IMR-90 (cell line): ENCODE data around the gene CTNND2. TPM values are rescaled to one million over a fixed set of nuclear protein-coding genes. Genes with fewer than 3 reads are reported as not detected.

Experiments used
- ATAC-seq: fragments of 200-7000 bp; cut with Tn5 transposase; 2 replicates; pipeline ENCODE4 v1.9.1; 2020; ENCODE audit warnings: low read depth, mild to moderate bottlenecking, moderate library complexity
- BruUV-seq: library from RNA; stranded (reverse); fragments of 400-500 nt; replicated peaks from 2 replicates; lab custom pipeline; 2021; lab: Mats Ljungman, UMichigan
- CTCF ChIA-PET: fragments of 300-600 bp; formaldehyde crosslinking; extraction: SDS; loops from one replicate; lab custom pipeline; 2021; ENCODE audit warnings: antibody characterized with exemption; lab: Yijun Ruan, JAX
- POLR2A ChIA-PET: fragments of 300-600 bp; sonication (Branson Sonifier 250); formaldehyde crosslinking; loops from one replicate; lab custom pipeline; 2022; ENCODE audit warnings: antibody characterized with exemption; ENCODE audit not compliant: unreplicated experiment; lab: Charles Lee
- DNase-seq: peaks from one replicate; pipeline ENCODE4 v3.0.0; 2013
- H2AFZ ChIP-seq: replicated peaks from 2 replicates; pipeline ENCODE3; 2013; ENCODE audit warnings: low read length, mild to moderate bottlenecking; ENCODE audit not compliant: poor library complexity
- H2AK5ac ChIP-seq: 2 replicates; pipeline ENCODE4 v1.6.1; 2013; ENCODE audit warnings: low read depth, low read length, inconsistent platforms
- H2AK9ac ChIP-seq: replicated peaks from 2 replicates; pipeline ENCODE3; 2013; ENCODE audit warnings: mild to moderate bottlenecking, low read depth, low read length, moderate library complexity; ENCODE audit not compliant: poor library complexity
- H2BK120ac ChIP-seq: 2 replicates; pipeline ENCODE4 v1.6.1; 2013; ENCODE audit warnings: low read depth, low read length, inconsistent platforms
- H2BK15ac ChIP-seq: 3 replicates; pipeline ENCODE4 v1.6.1; 2013; ENCODE audit warnings: low read depth, low read length, inconsistent platforms
- H2BK20ac ChIP-seq: 2 replicates; pipeline ENCODE4 v1.6.1; 2013; ENCODE audit warnings: low read depth, mild to moderate bottlenecking, inconsistent platforms, low read length, moderate library complexity
- H2BK5ac ChIP-seq: 2 replicates; pipeline ENCODE4 v1.6.1; 2013; ENCODE audit warnings: mild to moderate bottlenecking, low read depth, low read length, inconsistent platforms; ENCODE audit not compliant: poor library complexity, severe bottlenecking
- H3K14ac ChIP-seq: replicated peaks from 2 replicates; pipeline ENCODE4 v1.6.1; 2013; ENCODE audit warnings: low read depth, low read length, inconsistent platforms
- H3K18ac ChIP-seq: 2 replicates; pipeline ENCODE4 v1.6.1; 2013; ENCODE audit warnings: low read depth, low read length, control low read depth
- H3K23ac ChIP-seq: 2 replicates; pipeline ENCODE4 v1.6.1; 2013; ENCODE audit warnings: low read depth, low read length, inconsistent platforms
- H3K27ac ChIP-seq: 2 replicates; pipeline ENCODE4 v1.5.1; 2013; ENCODE audit warnings: mild to moderate bottlenecking, control low read depth, low read length; ENCODE audit not compliant: insufficient read depth
- H3K27me3 ChIP-seq: 2 replicates; pipeline ENCODE4 v1.6.1; 2013; ENCODE audit warnings: low read length; ENCODE audit not compliant: control insufficient read depth, insufficient read depth
- H3K36me3 ChIP-seq: 2 replicates; pipeline ENCODE4 v1.6.1; 2013; ENCODE audit warnings: low read length, mixed read lengths; ENCODE audit not compliant: control insufficient read depth, insufficient read depth
- H3K4ac ChIP-seq: 2 replicates; pipeline ENCODE4 v1.6.1; 2013; ENCODE audit warnings: low read depth, low read length, inconsistent platforms
- H3K4me1 ChIP-seq: 2 replicates; pipeline ENCODE4 v1.6.1; 2013; ENCODE audit warnings: low read length, mixed read lengths; ENCODE audit not compliant: control insufficient read depth, insufficient read depth
- H3K4me2 ChIP-seq: 2 replicates; pipeline ENCODE4 v1.6.1; 2013; ENCODE audit warnings: low read depth, mild to moderate bottlenecking, control low read depth, low read length, moderate library complexity
- H3K4me3 ChIP-seq: 2 replicates; pipeline ENCODE4 v1.5.1; 2013; ENCODE audit warnings: low read depth, mild to moderate bottlenecking, control low read depth, low read length, moderate library complexity; ENCODE audit not compliant: insufficient read depth
- H3K56ac ChIP-seq: 2 replicates; pipeline ENCODE4 v1.6.1; 2013; ENCODE audit warnings: low read length, inconsistent platforms; ENCODE audit not compliant: insufficient read depth; ENCODE audit errors: extremely low read depth
- H3K79me1 ChIP-seq, 2 experiments: 2 replicates each; pipeline ENCODE4 v1.6.1; 2013; ENCODE audit warnings: low read length in 2 of 2, inconsistent platforms in 1 of 2, low read depth in 1 of 2
- H3K9ac ChIP-seq: 2 replicates; pipeline ENCODE4 v1.6.1; 2013; ENCODE audit warnings: low read depth, low read length, control low read depth
- H3K9me1 ChIP-seq: 2 replicates; pipeline ENCODE4 v1.6.1; 2013; ENCODE audit warnings: low read length, inconsistent platforms; ENCODE audit not compliant: insufficient read depth
- H3K9me3 ChIP-seq: 2 replicates; pipeline ENCODE4 v1.6.1; 2013; ENCODE audit warnings: low read length; ENCODE audit not compliant: control insufficient read depth, insufficient read depth
- H4K20me1 ChIP-seq: 2 replicates; pipeline ENCODE4 v1.6.1; 2013; ENCODE audit warnings: low read length, inconsistent platforms; ENCODE audit not compliant: insufficient read depth
- H4K5ac ChIP-seq: 2 replicates; pipeline ENCODE4 v1.6.1; 2013; ENCODE audit warnings: mild to moderate bottlenecking, low read depth, low read length, control low read depth
- H4K8ac ChIP-seq, 2 experiments: 2 replicates each; pipeline ENCODE4 v1.6.1; 2013; ENCODE audit warnings: low read depth in 2 of 2, low read length in 2 of 2, control low read depth in 1 of 2, inconsistent platforms in 1 of 2
- H4K91ac ChIP-seq: 2 replicates; pipeline ENCODE4 v1.6.1; 2013; ENCODE audit warnings: low read depth, low read length, inconsistent platforms; ENCODE audit not compliant: insufficient read depth
- BHLHE40 ChIP-seq: fragments of 150-350 bp; IDR thresholded peaks from 2 replicates; pipeline ENCODE4 v1.6.1; 2016; ENCODE audit warnings: mild to moderate bottlenecking, low read depth, low read length
- CEBPB ChIP-seq: IDR thresholded peaks from 2 replicates; pipeline ENCODE4 v1.6.1; 2012; ENCODE audit warnings: low read depth, low read length, improper control_type of control experiment
- CHD1 ChIP-seq: IDR thresholded peaks from 2 replicates; pipeline ENCODE4 v1.6.1; 2012; ENCODE audit warnings: low read depth, low read length, improper control_type of control experiment
- FOS ChIP-seq: fragments of 150-350 bp; IDR thresholded peaks from 2 replicates; pipeline ENCODE4 v1.6.1; 2016; ENCODE audit warnings: low read depth, low read length
- MAFK ChIP-seq: IDR thresholded peaks from 2 replicates; pipeline ENCODE4 v1.6.1; 2012; ENCODE audit warnings: low read depth, low read length, improper control_type of control experiment
- MAZ ChIP-seq: IDR thresholded peaks from 2 replicates; pipeline ENCODE4 v1.6.1; 2012; ENCODE audit warnings: low read depth, mild to moderate bottlenecking, low read length, improper control_type of control experiment, moderate library complexity, borderline replicate concordance
- MXI1 ChIP-seq: IDR thresholded peaks from 2 replicates; pipeline ENCODE4 v1.6.1; 2012; ENCODE audit warnings: low read depth, mild to moderate bottlenecking, low read length, moderate library complexity, borderline replicate concordance
- NFE2L2 ChIP-seq: fragments of 150-350 bp; IDR thresholded peaks from 2 replicates; pipeline ENCODE4 v1.6.1; 2016; ENCODE audit warnings: low read depth, mild to moderate bottlenecking, low read length
- POLR2A ChIP-seq: IDR thresholded peaks from 2 replicates; pipeline ENCODE4 v1.6.1; 2012; ENCODE audit warnings: mild to moderate bottlenecking, low read depth, low read length
- RAD21 ChIP-seq: IDR thresholded peaks from 2 replicates; pipeline ENCODE4 v1.6.1; 2012; ENCODE audit warnings: low read length, improper control_type of control experiment
- RCOR1 ChIP-seq: IDR thresholded peaks from 2 replicates; pipeline ENCODE4 v1.6.1; 2012; ENCODE audit warnings: mild to moderate bottlenecking, low read length, improper control_type of control experiment; ENCODE audit not compliant: insufficient replicate concordance
- RFX5 ChIP-seq: IDR thresholded peaks from 2 replicates; pipeline ENCODE4 v1.8.0; 2012; ENCODE audit warnings: low read depth, mild to moderate bottlenecking, low read length, moderate library complexity
- SMC3 ChIP-seq: fragments of 150-350 bp; IDR thresholded peaks from 2 replicates; pipeline ENCODE4 v1.6.1; 2016; ENCODE audit warnings: low read depth, mild to moderate bottlenecking, antibody characterized with exemption, low read length, moderate library complexity
- WGBS, 2 experiments: methylation state at CpG; one replicate each; pipeline versions ENCODE4 v1.1.5 to v1.1.7; 2013; ENCODE audit warnings: missing lambda C conversion rate in 2 of 2; ENCODE audit not compliant: insufficient read length in 1 of 2; ENCODE audit errors: extremely low coverage in 2 of 2; 5-methylcytosine and 5-hydroxymethylcytosine counted together
- dilution Hi-C: fragments of 300-500 bp; cut with HindIII; formaldehyde crosslinking; loops from one replicate; pipeline ENCODE4 v1.14.3; 2018; ENCODE audit warnings: low sequenced_read_pairs; ENCODE audit not compliant: unreplicated experiment
- in situ Hi-C: fragments of 300-500 bp; cut with MboI; formaldehyde crosslinking; loops from 3 replicates; pipeline ENCODE4 v1.14.3; 2019; ENCODE audit warnings: low sequenced_read_pairs, inconsistent platforms, mixed read lengths
- intact Hi-C: fragments of 100-400 bp; cut with micrococcal nuclease; formaldehyde crosslinking; loops from 2 replicates; pipeline ENCODE4 v1.10.0; 2022
- polyA plus RNA-seq, 3 experiments: library from polyadenylated mRNA; depleted of rRNA; stranded (reverse); fragments of >200 nt; gene quantifications; 2 replicates each; pipeline ENCODE4 v1.2.3, GENCODE V29; 2012; ENCODE audit warnings: low replicate concordance in 1 of 3
- total RNA-seq: library from RNA; depleted of rRNA; stranded (reverse); fragments of >200 nt; gene quantifications from 2 replicates; pipeline ENCODE4 v1.2.3, GENCODE V29; 2012
- TF ChIP-seq, protein P1 (sequence below): fragments of 150-350 bp; IDR thresholded peaks from 2 replicates; pipeline ENCODE4 v1.6.1; 2017; ENCODE audit warnings: mild to moderate bottlenecking, antibody characterized with exemption, low read length, low read depth
- TF ChIP-seq, protein P2 (sequence below): conservative IDR thresholded peaks from 2 replicates; pipeline ENCODE4 v1.5.1; 2012; ENCODE audit warnings: mild to moderate bottlenecking, low read depth, low read length, improper control_type of control experiment
- TF ChIP-seq, protein P3 (sequence below): fragments of 150-350 bp; IDR thresholded peaks from 2 replicates; pipeline ENCODE4 v1.6.1; 2016; ENCODE audit warnings: low read depth, mild to moderate bottlenecking, low read length, moderate library complexity, borderline replicate concordance

Gene CTNND2
- total and polyA plus RNA-seq, 2 of the 4 experiments (the other 2 are of a cell fraction): not detected

DNA sequence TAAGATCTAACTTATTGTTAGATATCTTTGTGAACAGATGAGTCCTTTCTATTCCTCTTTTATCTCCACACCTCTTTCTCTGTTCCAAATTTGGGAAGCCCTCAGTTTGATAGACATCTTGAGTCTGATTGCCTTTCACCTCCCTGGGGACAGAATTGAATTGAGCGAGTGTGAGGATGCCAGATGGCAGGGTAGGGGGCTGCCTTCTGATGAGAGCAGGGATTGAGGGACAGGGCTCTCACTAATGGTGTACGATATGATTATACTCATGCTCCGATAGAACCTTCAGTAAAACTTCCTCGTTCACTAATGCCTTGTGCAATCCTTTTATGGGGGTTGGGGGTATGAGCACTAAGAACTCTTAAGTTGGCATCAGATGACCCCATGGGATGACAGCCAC is 971.1 kb downstream of the CTNND2 start:
- no peak overlapping the region for H2AFZ ChIP-seq
- peaks cover 26% of the 10 kb centered on the region for H3K27me3 ChIP-seq
- no peak overlapping the region for H3K4me2 ChIP-seq
- H4K20me1 ChIP-seq: no peaks in the 10 kb centered on the region
- no peak overlapping the region for H3K56ac ChIP-seq
- no peak overlapping the region for H3K23ac ChIP-seq
- H3K79me1 ChIP-seq: no peaks in the 10 kb centered on the region
- no peaks in the 10 kb centered on the region for H3K4me1 ChIP-seq
- no peak overlapping the region for H3K14ac ChIP-seq
- H4K91ac ChIP-seq: no peak overlapping the region
- H3K9me3 ChIP-seq: peaks cover 2% of the 10 kb centered on the region; the same call in 1 of the 2 replicates
- WGBS, 2 experiments: no CpG with 5 or more reads among the region's 4 CpGs
- CTCF ChIA-PET: no interaction called here
- in situ Hi-C loops (no loop called here), dilution Hi-C loops (no loop called here), intact Hi-C loops (no loop called here)
- no peak overlapping the region for H3K4me3 ChIP-seq
- H2BK15ac ChIP-seq: no peak overlapping the region
- H2AK5ac ChIP-seq: no peak overlapping the region
- POLR2A ChIA-PET: no interaction called here
- H2BK5ac ChIP-seq: no peak overlapping the region
- H3K4ac ChIP-seq: no peak overlapping the region
- no peaks in the 10 kb centered on the region for H3K9me1 ChIP-seq
- no peak overlapping the region for H4K5ac ChIP-seq
- ATAC-seq (no peak), DNase-seq (no peak)
- no peak overlapping the region for H2AK9ac ChIP-seq
- no peak overlapping the region for H3K27ac ChIP-seq
- no peak overlapping the region for H4K8ac ChIP-seq
- no peak overlapping the region for H3K18ac ChIP-seq
- TF ChIP-seq SMC3 (no peak), NFE2L2 (no peak), FOS (no peak), RCOR1 (no peak), MXI1 (no peak), CEBPB (no peak), MAZ (no peak), MAFK (no peak), BHLHE40 (no peak), CHD1 (no peak), RFX5 (no peak), POLR2A (no peak), RAD21 (no peak)
- TF ChIP-seq, protein P1, sequence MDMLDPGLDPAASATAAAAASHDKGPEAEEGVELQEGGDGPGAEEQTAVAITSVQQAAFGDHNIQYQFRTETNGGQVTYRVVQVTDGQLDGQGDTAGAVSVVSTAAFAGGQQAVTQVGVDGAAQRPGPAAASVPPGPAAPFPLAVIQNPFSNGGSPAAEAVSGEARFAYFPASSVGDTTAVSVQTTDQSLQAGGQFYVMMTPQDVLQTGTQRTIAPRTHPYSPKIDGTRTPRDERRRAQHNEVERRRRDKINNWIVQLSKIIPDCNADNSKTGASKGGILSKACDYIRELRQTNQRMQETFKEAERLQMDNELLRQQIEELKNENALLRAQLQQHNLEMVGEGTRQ: no peak
- TF ChIP-seq, protein P2, sequence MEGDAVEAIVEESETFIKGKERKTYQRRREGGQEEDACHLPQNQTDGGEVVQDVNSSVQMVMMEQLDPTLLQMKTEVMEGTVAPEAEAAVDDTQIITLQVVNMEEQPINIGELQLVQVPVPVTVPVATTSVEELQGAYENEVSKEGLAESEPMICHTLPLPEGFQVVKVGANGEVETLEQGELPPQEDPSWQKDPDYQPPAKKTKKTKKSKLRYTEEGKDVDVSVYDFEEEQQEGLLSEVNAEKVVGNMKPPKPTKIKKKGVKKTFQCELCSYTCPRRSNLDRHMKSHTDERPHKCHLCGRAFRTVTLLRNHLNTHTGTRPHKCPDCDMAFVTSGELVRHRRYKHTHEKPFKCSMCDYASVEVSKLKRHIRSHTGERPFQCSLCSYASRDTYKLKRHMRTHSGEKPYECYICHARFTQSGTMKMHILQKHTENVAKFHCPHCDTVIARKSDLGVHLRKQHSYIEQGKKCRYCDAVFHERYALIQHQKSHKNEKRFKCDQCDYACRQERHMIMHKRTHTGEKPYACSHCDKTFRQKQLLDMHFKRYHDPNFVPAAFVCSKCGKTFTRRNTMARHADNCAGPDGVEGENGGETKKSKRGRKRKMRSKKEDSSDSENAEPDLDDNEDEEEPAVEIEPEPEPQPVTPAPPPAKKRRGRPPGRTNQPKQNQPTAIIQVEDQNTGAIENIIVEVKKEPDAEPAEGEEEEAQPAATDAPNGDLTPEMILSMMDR: no peak
- TF ChIP-seq, protein P3, sequence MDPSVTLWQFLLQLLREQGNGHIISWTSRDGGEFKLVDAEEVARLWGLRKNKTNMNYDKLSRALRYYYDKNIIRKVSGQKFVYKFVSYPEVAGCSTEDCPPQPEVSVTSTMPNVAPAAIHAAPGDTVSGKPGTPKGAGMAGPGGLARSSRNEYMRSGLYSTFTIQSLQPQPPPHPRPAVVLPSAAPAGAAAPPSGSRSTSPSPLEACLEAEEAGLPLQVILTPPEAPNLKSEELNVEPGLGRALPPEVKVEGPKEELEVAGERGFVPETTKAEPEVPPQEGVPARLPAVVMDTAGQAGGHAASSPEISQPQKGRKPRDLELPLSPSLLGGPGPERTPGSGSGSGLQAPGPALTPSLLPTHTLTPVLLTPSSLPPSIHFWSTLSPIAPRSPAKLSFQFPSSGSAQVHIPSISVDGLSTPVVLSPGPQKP: no peak
- no peak overlapping the region for H2BK20ac ChIP-seq
- no peak overlapping the region for H2BK120ac ChIP-seq
- H3K9ac ChIP-seq: no peak overlapping the region
- no peaks in the 10 kb centered on the region for H3K36me3 ChIP-seq
- BruUV-seq: no TSS peak
